ENCODE data around the gene ACMSD.

DNA sequence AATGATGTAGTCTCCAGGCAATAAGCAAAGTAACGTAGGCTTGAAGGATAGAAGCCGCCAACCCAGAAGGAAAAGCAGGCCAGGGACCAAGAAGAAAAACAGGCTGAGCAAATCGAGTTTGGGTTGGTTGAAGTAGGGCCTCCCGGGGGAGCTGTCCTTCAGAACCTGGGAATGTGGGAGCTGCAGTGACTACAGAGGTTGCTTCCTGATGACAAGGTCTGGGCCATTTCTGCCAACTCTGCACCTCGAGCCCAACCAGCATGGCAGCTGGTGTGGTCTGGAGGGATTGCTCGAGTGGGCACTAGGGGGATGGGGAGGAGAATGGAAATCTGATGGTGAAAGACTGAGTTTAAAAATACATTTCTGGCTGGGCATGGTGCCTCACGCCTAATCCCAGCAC is 14.1 kb downstream of the ACMSD start:
- TF ChIP-seq, protein P1, sequence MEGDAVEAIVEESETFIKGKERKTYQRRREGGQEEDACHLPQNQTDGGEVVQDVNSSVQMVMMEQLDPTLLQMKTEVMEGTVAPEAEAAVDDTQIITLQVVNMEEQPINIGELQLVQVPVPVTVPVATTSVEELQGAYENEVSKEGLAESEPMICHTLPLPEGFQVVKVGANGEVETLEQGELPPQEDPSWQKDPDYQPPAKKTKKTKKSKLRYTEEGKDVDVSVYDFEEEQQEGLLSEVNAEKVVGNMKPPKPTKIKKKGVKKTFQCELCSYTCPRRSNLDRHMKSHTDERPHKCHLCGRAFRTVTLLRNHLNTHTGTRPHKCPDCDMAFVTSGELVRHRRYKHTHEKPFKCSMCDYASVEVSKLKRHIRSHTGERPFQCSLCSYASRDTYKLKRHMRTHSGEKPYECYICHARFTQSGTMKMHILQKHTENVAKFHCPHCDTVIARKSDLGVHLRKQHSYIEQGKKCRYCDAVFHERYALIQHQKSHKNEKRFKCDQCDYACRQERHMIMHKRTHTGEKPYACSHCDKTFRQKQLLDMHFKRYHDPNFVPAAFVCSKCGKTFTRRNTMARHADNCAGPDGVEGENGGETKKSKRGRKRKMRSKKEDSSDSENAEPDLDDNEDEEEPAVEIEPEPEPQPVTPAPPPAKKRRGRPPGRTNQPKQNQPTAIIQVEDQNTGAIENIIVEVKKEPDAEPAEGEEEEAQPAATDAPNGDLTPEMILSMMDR (IDR thresholded peaks at IDR 0.05; ENCODE audit: low read length): no peak
- no peak for TF ChIP-seq EZH2 (optimal IDR thresholded peaks at IDR 0.05; ENCODE audit: low read depth, low read length)
